Stomach smooth muscle (tissue), 2 donors: ENCODE results near the gene DNAJA3.

Source experiments
- H3K27ac ChIP-seq: one replicate; pipeline ENCODE4 v1.7.0; 2013; ENCODE audit warnings: mild to moderate bottlenecking, low read length, inconsistent platforms
- H3K27me3 ChIP-seq, 2 donors: one replicate each; pipeline ENCODE4 v1.7.0; 2013; ENCODE audit warnings: low read length in 2 of 2; ENCODE audit not compliant: insufficient read depth in 2 of 2, control insufficient read depth in 1 of 2
- H3K36me3 ChIP-seq, 2 donors: one replicate each; pipeline ENCODE4 v1.7.0; 2013; ENCODE audit warnings: low read length in 2 of 2; ENCODE audit not compliant: control insufficient read depth in 2 of 2, insufficient read depth in 2 of 2
- H3K4me1 ChIP-seq: one replicate; pipeline ENCODE4 v1.7.0; 2013; ENCODE audit warnings: low read length; ENCODE audit not compliant: control insufficient read depth, insufficient read depth
- H3K4me3 ChIP-seq, 2 donors: one replicate each; pipeline ENCODE4 v1.7.0; 2013; ENCODE audit warnings: low read length in 2 of 2
- H3K9ac ChIP-seq, 2 donors: one replicate each; pipeline ENCODE4 v1.7.0; 2013; ENCODE audit warnings: low read length in 2 of 2, mild to moderate bottlenecking in 1 of 2
- H3K9me3 ChIP-seq, 2 donors: one replicate each; pipeline ENCODE4 v1.7.0; 2013; ENCODE audit warnings: low read length in 2 of 2; ENCODE audit not compliant: control insufficient read depth in 2 of 2
- donor health status: healthy.
- donor health status: Pancreatic carcinoma.

The DNAJA3 gene

GRCh38 chr16:4381935-4382794, 43.5 kb upstream of the DNAJA3 start:
- Histone ChIP-seq H3K9ac (no peak overlapping the region), H3K4me1 (peaks cover 35% of the 10 kb centered on the region), H3K36me3 (peaks cover 0 to 15% of the 10 kb centered on the region in 2 donors), H3K27ac (no peak overlapping the region), H3K4me3 (no peak overlapping the region), H3K27me3 (no peaks in the 10 kb centered on the region), H3K9me3 (no peaks in the 10 kb centered on the region)

GRCh38 chr16:4382795-4383357, 42.8 kb upstream of the DNAJA3 start:
- no peak overlapping the region for H3K9ac ChIP-seq
- H3K4me3 ChIP-seq, result no peak overlapping the region
- H3K27me3 ChIP-seq, result no peaks in the 10 kb centered on the region
- H3K27ac ChIP-seq, result no peak overlapping the region
- H3K9me3 ChIP-seq, result no peaks in the 10 kb centered on the region
- peaks cover 0 to 18% of the 10 kb centered on the region in 2 donors for H3K36me3 ChIP-seq
- peaks cover 31% of the 10 kb centered on the region for H3K4me1 ChIP-seq

- Histone ChIP-seq H3K9ac (no peak overlapping the region), H3K36me3 (peaks cover 0 to 18% of the 10 kb centered on the region in 2 donors), H3K4me1 (peaks cover 22% of the 10 kb centered on the region), H3K27ac (no peak overlapping the region), H3K27me3 (no peaks in the 10 kb centered on the region), H3K9me3 (no peaks in the 10 kb centered on the region), H3K4me3 (no peak overlapping the region)
These were observed 41.9 kb upstream of the DNAJA3 start for GRCh38 chr16:4383591-4384444.

- Histone ChIP-seq H3K36me3 (peaks cover 0 to 18% of the 10 kb centered on the region in 2 donors), H3K4me1 (peaks cover 22% of the 10 kb centered on the region)
These were observed 41.1 kb upstream of the DNAJA3 start for GRCh38 chr16:4384509-4384942.

GRCh38 chr16:4385066-4385788, 40.4 kb upstream of the DNAJA3 start:
- H3K9me3 ChIP-seq, result no peaks in the 10 kb centered on the region
- H3K27me3 ChIP-seq, result no peaks in the 10 kb centered on the region
- H3K9ac ChIP-seq, result no peak overlapping the region
- no peak overlapping the region for H3K4me3 ChIP-seq
- peaks cover 19% of the 10 kb centered on the region for H3K4me1 ChIP-seq
- no peak overlapping the region for H3K27ac ChIP-seq
- H3K36me3 ChIP-seq, result peaks cover 0 to 18% of the 10 kb centered on the region in 2 donors

More at GRCh38 chr16:4384509-4384942, 41.1 kb upstream of the DNAJA3 start:
- Histone ChIP-seq H3K27me3 (no peaks in the 10 kb centered on the region), H3K4me3 (no peak overlapping the region), H3K9ac (no peak overlapping the region), H3K27ac (no peak overlapping the region), H3K9me3 (no peaks in the 10 kb centered on the region)

GRCh38 chr16:4385789-4386450, 39.7 kb upstream of the DNAJA3 start:
- H3K9me3 ChIP-seq, result no peaks in the 10 kb centered on the region
- H3K9ac ChIP-seq, result no peak overlapping the region
- peaks cover 0 to 16% of the 10 kb centered on the region in 2 donors for H3K36me3 ChIP-seq
- no peak overlapping the region for H3K27ac ChIP-seq
- peaks cover 13% of the 10 kb centered on the region for H3K4me1 ChIP-seq
- H3K27me3 ChIP-seq, result no peaks in the 10 kb centered on the region
- no peak overlapping the region for H3K4me3 ChIP-seq

GRCh38 chr16:4386451-4386805, 39.2 kb upstream of the DNAJA3 start:
- H3K27me3 ChIP-seq, result no peaks in the 10 kb centered on the region
- H3K4me1 ChIP-seq, result peaks cover 13% of the 10 kb centered on the region
- no peak overlapping the region for H3K4me3 ChIP-seq
- no peak overlapping the region for H3K9ac ChIP-seq
- peaks cover 0 to 14% of the 10 kb centered on the region in 2 donors for H3K36me3 ChIP-seq
- H3K27ac ChIP-seq, result no peak overlapping the region
- no peaks in the 10 kb centered on the region for H3K9me3 ChIP-seq

GRCh38 chr16:4386951-4387565, 38.6 kb upstream of the DNAJA3 start:
- H3K4me3 ChIP-seq, result no peak overlapping the region

GRCh38 chr16:4387781-4388180, 37.9 kb upstream of the DNAJA3 start:
- no peaks in the 10 kb centered on the region for H3K27me3 ChIP-seq
- no peaks in the 10 kb centered on the region for H3K9me3 ChIP-seq
- peaks cover 0 to 8% of the 10 kb centered on the region in 2 donors for H3K36me3 ChIP-seq
- no peak overlapping the region for H3K4me3 ChIP-seq
- no peak overlapping the region for H3K27ac ChIP-seq
- peaks cover 18% of the 10 kb centered on the region for H3K4me1 ChIP-seq
- no peak overlapping the region for H3K9ac ChIP-seq

More at GRCh38 chr16:4386951-4387565, 38.6 kb upstream of the DNAJA3 start:
- H3K27me3 ChIP-seq, result no peaks in the 10 kb centered on the region
- no peak overlapping the region for H3K9ac ChIP-seq
- H3K4me1 ChIP-seq, result peaks cover 13% of the 10 kb centered on the region
- H3K27ac ChIP-seq, result no peak overlapping the region
- H3K9me3 ChIP-seq, result no peaks in the 10 kb centered on the region
- H3K36me3 ChIP-seq, result peaks cover 0 to 10% of the 10 kb centered on the region in 2 donors
